H1 (cell line): ENCODE data around the gene CTBP2. TPM values are rescaled to one million over a fixed set of nuclear protein-coding genes. Genes with fewer than 3 reads are reported as not detected.

Experiments used
- CBX5 ChIP-seq: fragments of 300-800, 300-1000 bp; sonication (generic); IDR thresholded peaks from 2 replicates; pipeline ENCODE4 v1.7.1; 2016; ENCODE audit warnings: antibody characterized with exemption, low read length, low read depth
- CHD7 ChIP-seq: fragments of 300-600 bp; sonication (generic); IDR thresholded peaks from 2 replicates; pipeline ENCODE4 v1.7.1; 2012; ENCODE audit warnings: low read length, moderate library complexity, mild to moderate bottlenecking, inconsistent platforms; ENCODE audit not compliant: insufficient replicate concordance
- EGR1 ChIP-seq: IDR thresholded peaks from 2 replicates; pipeline ENCODE4 v1.6.1; 2011; ENCODE audit warnings: low read depth, low read length, borderline replicate concordance
- JUN ChIP-seq: IDR thresholded peaks from 2 replicates; pipeline ENCODE4 v1.6.1; 2011; ENCODE audit warnings: low read depth, mild to moderate bottlenecking, improper control_type of control experiment, low read length
- JUND ChIP-seq: IDR thresholded peaks from 2 replicates; pipeline ENCODE4 v1.6.1; 2011; ENCODE audit warnings: mild to moderate bottlenecking, improper control_type of control experiment, low read length
- SAP30 ChIP-seq: fragments of 300-600 bp; sonication (generic); IDR thresholded peaks from 2 replicates; pipeline ENCODE4 v1.7.1; 2012; ENCODE audit warnings: low read length, moderate library complexity, mild to moderate bottlenecking, inconsistent platforms; ENCODE audit not compliant: insufficient read depth, insufficient replicate concordance
- SP2 ChIP-seq: IDR thresholded peaks from 2 replicates; pipeline ENCODE4 v1.6.1; 2012; ENCODE audit warnings: mild to moderate bottlenecking, low read length, inconsistent platforms
- ZNF274 ChIP-seq: IDR thresholded peaks from 2 replicates; pipeline ENCODE4 v1.7.0; 2012; ENCODE audit warnings: low read length, borderline replicate concordance; ENCODE audit errors: extremely low read depth
- polyA plus RNA-seq, 7 experiments: library from polyadenylated mRNA; depleted of rRNA in 3 of 7; stranded (reverse) in 5 of 7; unstranded in 2 of 7; fragments of >200 nt in 5 of 7; fragments of 200-250 nt in 2 of 7; gene quantifications; 1 replicate in 5 of 7; 2 replicates in 1 of 7; 4 replicates in 1 of 7; pipeline versions ENCODE4 v1.2.1 to v1.2.3, GENCODE V29; 2011 to 2013; ENCODE audit warnings: missing spikeins in 2 of 7, mixed read lengths in 2 of 7
- total RNA-seq: library from RNA; stranded (reverse); fragmentation: NEBNext Ultra II Directional; extraction: Animal tissue kit (Norgen Biotek cat#: 25700); gene quantifications from 2 replicates; pipeline ENCODE4 v1.2.1, GENCODE V29; 2021

CTBP2 gene
- total and polyA plus RNA-seq, 2 of the 8 experiments (the other 6 are each of a cell fraction or from before 2014, with no cell fraction given): 208 to 221 TPM

GRCh38 chr10:125105706-125106255 lies 54.6 kb downstream of the CTBP2 start (continued):
- TF ChIP-seq CHD7 (no peak), SP2 (no peak), JUND (no peak), ZNF274 (no peak), SAP30 (no peak), JUN (no peak), CBX5 (no peak), EGR1 (no peak)
